Astrocyte of the spinal cord (primary cell): ENCODE data around the gene ZNF778.
"Not testable (repeated sequence)": the region's sequence is repeated elsewhere in the genome, so short reads cannot be mapped to it uniquely, and the experiment has no call there.

Experiments
- DNase-seq: peaks from one replicate; pipeline ENCODE4 v3.0.0; 2011; ENCODE audit warnings: low read depth, low spot score
- H3K4me3 ChIP-seq: 2 replicates; pipeline ENCODE4 v1.5.1; 2011; ENCODE audit warnings: low read depth, mild to moderate bottlenecking, low read length, moderate library complexity
- in situ Hi-C: cut with HindIII; loops from 2 replicates; pipeline ENCODE4 v1.10.0; 2017; ENCODE audit warnings: low sequenced_read_pairs
- TF ChIP-seq, protein P1 (sequence below): IDR thresholded peaks from 2 replicates; pipeline ENCODE4 v1.5.1; 2012; ENCODE audit warnings: low read depth, mild to moderate bottlenecking, low read length, inconsistent platforms

Gene ZNF778

DNA sequence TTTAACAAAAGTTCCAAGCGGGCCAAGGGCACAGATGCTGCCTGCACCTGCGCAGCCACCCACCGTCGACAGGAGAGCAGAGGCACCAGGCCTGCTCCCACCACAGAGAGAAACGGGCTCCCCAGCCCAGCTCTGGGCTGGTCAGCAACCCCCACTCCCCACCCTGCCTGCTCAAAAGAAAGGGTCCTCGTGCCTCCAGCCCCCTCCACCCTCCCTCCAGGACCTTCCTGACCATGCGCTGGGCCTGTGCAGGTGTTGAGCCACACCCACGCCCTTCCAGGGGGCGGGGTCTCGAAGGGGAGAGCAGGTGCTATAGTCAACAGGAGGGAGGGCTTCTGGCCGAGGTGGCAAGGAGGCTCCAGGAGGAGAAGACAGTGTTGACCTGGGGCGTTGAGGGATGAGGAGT is 25.3 kb downstream of the ZNF778 start:
- H3K4me3 ChIP-seq: no peak overlapping the region
- no peak for DNase-seq
- in situ Hi-C loops: no loop called here
- TF ChIP-seq, protein P1, sequence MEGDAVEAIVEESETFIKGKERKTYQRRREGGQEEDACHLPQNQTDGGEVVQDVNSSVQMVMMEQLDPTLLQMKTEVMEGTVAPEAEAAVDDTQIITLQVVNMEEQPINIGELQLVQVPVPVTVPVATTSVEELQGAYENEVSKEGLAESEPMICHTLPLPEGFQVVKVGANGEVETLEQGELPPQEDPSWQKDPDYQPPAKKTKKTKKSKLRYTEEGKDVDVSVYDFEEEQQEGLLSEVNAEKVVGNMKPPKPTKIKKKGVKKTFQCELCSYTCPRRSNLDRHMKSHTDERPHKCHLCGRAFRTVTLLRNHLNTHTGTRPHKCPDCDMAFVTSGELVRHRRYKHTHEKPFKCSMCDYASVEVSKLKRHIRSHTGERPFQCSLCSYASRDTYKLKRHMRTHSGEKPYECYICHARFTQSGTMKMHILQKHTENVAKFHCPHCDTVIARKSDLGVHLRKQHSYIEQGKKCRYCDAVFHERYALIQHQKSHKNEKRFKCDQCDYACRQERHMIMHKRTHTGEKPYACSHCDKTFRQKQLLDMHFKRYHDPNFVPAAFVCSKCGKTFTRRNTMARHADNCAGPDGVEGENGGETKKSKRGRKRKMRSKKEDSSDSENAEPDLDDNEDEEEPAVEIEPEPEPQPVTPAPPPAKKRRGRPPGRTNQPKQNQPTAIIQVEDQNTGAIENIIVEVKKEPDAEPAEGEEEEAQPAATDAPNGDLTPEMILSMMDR: no peak

GRCh38 chr16:89243664-89244063 is 26.2 kb downstream of the ZNF778 start:
- no peak for DNase-seq
- H3K4me3 ChIP-seq: no peak overlapping the region
- TF ChIP-seq, protein P1: no peak
- in situ Hi-C loops: no loop called here

- H3K4me3 ChIP-seq, DNase-seq, in situ Hi-C loops: not testable (repeated sequence)
These were observed 26.8 kb downstream of the ZNF778 start for GRCh38 chr16:89244264-89244663.

DNA sequence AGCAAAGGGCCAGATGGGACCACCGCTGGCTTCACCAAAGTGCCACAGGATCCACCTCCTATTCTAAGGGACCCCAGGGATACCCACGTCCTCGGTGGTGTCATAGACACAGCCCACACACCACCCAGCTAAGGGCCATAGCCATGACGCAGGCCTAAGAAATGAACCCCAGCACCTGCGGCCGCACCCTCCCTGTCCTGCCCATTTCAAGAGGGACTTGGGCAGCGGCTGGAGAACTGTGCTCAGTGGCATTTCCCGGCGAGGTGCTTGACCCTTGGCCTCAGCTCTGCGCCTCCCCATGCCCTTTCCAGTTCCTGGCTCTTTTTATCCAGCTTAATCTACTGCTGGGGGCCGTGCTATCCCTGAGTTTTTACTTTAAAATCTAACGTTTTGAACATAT is 27.3 kb downstream of the ZNF778 start:
- TF ChIP-seq, protein P1: no peak
- no peak overlapping the region for H3K4me3 ChIP-seq
- in situ Hi-C loops: no loop called here
- no peak for DNase-seq

DNA sequence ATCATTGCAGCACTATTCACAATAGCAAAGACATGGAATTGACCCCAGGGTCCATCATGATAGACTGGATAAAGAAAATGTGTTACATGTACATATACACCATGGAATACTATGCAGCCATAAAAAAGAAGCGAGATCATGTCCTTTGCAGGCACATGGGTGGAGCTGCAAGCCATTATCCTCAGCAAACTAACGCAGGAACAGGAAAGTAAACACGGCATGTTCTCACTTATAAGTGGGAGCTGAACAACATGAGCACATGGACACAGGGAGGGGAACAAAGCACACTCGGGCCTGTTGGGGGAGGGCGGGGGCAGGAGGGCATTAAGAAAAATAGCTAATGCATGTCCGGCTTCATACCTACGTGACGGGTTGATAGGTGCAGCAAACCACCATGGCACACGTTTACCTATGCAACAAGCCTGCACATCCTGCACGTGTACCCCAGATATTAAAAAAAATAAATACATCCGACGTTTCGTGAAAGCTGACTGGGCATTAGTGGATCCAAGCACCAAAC is 28.9 kb downstream of the ZNF778 start:
- TF ChIP-seq, protein P1: no peak
- H3K4me3 ChIP-seq: peak overlapping the region; percentile 36
- no peak for DNase-seq
- in situ Hi-C loops: no loop called here

GRCh38 chr16:89246903-89247733 is 29.6 kb downstream of the ZNF778 start:
- DNase-seq: peak; percentile 81
- TF ChIP-seq, protein P1: no peak
- in situ Hi-C loops: no loop called here
- peak overlapping the region; percentile 38 for H3K4me3 ChIP-seq

- in situ Hi-C loops, DNase-seq: not testable (repeated sequence)
- peak overlapping the region; percentile 38 for H3K4me3 ChIP-seq
These were observed 30.2 kb downstream of the ZNF778 start for GRCh38 chr16:89247734-89248075.
